Right lobe of liver (tissue), 4 donors: Measurements from ENCODE around the gene DIP2A.

Experiments used
- CTCF ChIP-seq, 4 donors: fragments of 200-600 bp in 3 of 4; fragments of 450-650 bp in 1 of 4; IDR thresholded peaks; one replicate each; pipeline versions ENCODE4 v1.5.1 to v1.8.0; 2016 to 2022; ENCODE audit warnings: antibody characterized with exemption in 4 of 4, mild to moderate bottlenecking in 2 of 4
- POLR2A ChIP-seq: fragments of 450-650 bp; IDR thresholded peaks from one replicate; pipeline ENCODE4 v1.6.1; 2017; ENCODE audit warnings: antibody characterized with exemption, mild to moderate bottlenecking
- donor health status: DM: no; HTN: no; CAD: no.
- donor health status: DM: no; HTN: no; CAD: no.
- donor health status: DM: no; HTN: yes; CAD: no.

DNA sequence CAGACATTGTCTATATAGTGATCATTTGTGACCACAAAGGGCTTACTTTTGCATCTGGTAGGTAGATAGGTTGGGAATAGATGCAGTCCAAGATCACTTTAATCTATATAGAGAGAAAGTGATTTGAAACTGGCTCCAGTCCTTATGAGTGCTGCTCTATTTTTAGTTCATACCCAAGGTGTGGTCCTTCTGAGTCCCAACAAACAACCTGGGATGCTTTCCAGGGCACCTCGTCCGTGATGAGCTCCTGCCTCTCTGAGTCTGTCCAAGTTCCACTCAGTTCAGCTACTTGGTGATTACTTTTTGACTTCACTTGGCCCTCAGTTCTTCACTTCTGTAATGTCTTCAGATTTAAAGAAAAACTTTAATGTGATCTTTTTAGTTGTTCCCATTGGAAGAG, 20.2 kb downstream of the DIP2A start:
- TF ChIP-seq POLR2A (no peak), CTCF (IDR thresholded peaks at IDR 0.05) (no peak)
